Ishikawa (cell line): Measurements from ENCODE around the gene DEFB110.

ENCODE experiments used
- CEBPB ChIP-seq: IDR thresholded peaks from 2 replicates; pipeline ENCODE4 v1.6.1; 2012
- CREB1 ChIP-seq: IDR thresholded peaks from 2 replicates; pipeline ENCODE4 v1.6.1; 2012; ENCODE audit warnings: low read depth
- EGR1 ChIP-seq: IDR thresholded peaks from 2 replicates; pipeline ENCODE4 v1.6.1; 2012
- EP300 ChIP-seq: IDR thresholded peaks from 2 replicates; pipeline ENCODE4 v1.6.1; 2012; ENCODE audit warnings: borderline replicate concordance
- FOXM1 ChIP-seq: IDR thresholded peaks from 2 replicates; pipeline ENCODE4 v1.6.1; 2012; ENCODE audit warnings: low read depth, borderline replicate concordance
- MAX ChIP-seq: IDR thresholded peaks from 2 replicates; pipeline ENCODE4 v1.6.1; 2012
- NFIC ChIP-seq: IDR thresholded peaks from 2 replicates; pipeline ENCODE4 v1.6.1; 2012
- RAD21 ChIP-seq: IDR thresholded peaks from 2 replicates; pipeline ENCODE4 v1.6.1; 2012; ENCODE audit warnings: low read depth
- REST ChIP-seq: IDR thresholded peaks from 2 replicates; pipeline ENCODE4 v1.6.1; 2012; ENCODE audit warnings: low read depth, mild to moderate bottlenecking
- TAF1 ChIP-seq: IDR thresholded peaks from 2 replicates; pipeline ENCODE4 v1.6.1; 2012; ENCODE audit warnings: low read depth, mild to moderate bottlenecking
- TCF12 ChIP-seq: IDR thresholded peaks from 2 replicates; pipeline ENCODE4 v1.6.1; 2012; ENCODE audit warnings: low read depth
- TEAD4 ChIP-seq: IDR thresholded peaks from 2 replicates; pipeline ENCODE4 v1.6.1; 2012
- YY1 ChIP-seq: IDR thresholded peaks from 2 replicates; pipeline ENCODE4 v1.6.1; 2012; ENCODE audit warnings: low read depth
- ZBTB7A ChIP-seq: IDR thresholded peaks from 2 replicates; pipeline ENCODE4 v1.6.1; 2012; ENCODE audit warnings: low read depth
- TF ChIP-seq, protein P1 (sequence below): IDR thresholded peaks from 2 replicates; pipeline ENCODE4 v1.6.1; 2012

Gene DEFB110

DNA sequence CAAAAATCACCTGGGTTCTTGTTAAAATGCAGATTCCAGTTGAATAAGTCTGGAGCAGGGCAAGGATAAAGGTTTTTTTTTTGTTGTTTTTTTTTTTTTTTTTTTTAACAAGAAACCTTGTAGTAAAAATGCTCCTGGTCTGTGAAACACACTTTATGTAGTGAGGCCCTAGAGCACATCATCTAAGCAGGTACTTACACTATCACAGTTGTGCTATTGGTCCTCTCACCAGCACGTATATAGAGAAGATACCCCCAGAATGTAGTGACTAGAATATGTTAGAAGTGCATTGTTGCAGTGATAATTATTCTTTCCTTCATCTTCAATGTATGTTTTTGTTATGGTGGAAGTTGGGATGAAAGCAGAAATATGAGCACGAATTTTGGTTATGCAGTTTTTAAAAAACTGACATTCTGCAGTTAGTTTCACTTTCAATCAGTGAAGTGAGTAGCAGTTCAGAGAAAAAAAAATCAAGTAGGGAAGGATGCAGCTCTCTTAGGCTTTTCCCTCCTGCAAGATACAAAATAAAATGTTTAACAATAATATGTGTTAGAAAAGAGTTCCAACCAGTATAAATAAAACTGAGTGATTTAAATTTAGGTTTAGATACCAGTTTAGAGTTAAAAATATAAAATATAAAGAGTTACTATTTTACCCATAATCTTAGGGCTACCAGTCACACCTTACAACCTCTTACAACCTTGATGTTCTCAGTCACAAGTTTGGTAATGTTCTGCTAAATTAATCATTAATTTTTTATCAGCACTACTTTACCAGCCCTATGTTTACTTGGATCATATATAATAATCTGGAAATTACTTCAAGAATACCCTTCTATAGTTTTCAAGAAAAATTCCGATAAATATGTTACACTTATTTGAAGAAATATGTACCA lies 43.2 kb downstream of the DEFB110 start:
- TF ChIP-seq TAF1: no peak
- no peak for TF ChIP-seq EP300
- TF ChIP-seq CEBPB: no peak
- TF ChIP-seq, protein P1, sequence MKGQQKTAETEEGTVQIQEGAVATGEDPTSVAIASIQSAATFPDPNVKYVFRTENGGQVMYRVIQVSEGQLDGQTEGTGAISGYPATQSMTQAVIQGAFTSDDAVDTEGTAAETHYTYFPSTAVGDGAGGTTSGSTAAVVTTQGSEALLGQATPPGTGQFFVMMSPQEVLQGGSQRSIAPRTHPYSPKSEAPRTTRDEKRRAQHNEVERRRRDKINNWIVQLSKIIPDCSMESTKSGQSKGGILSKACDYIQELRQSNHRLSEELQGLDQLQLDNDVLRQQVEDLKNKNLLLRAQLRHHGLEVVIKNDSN: no peak

- TF ChIP-seq EGR1 (no peak), TCF12 (no peak), MAX (no peak), FOXM1 (no peak), YY1 (no peak), EP300 (no peak), NFIC (no peak), CREB1 (no peak), TAF1 (no peak), RAD21 (no peak), ZBTB7A (no peak), TEAD4 (no peak), CEBPB (no peak), REST (no peak)
- TF ChIP-seq, protein P1: no peak
Observed at GRCh38 chr6:49969605-49970004, 52.2 kb downstream of the DEFB110 start, which contains the start of gene DEFB113. TSS of gene DEFB113 (minus strand) at chr6:49969625. CDS start at chr6:49969625, 0 bp downstream.
